LNCAP (cell line): Measurements from ENCODE around the gene C16orf87.
A peak's percentile ranks its signal among the peaks of the same experiment; 100 is the strongest.

Source experiments
- TF ChIP-seq, protein P1 (sequence below): fragments of 450-650 bp; IDR thresholded peaks from 2 replicates; pipeline ENCODE4 v1.5.1; 2017; ENCODE audit warnings: mild to moderate bottlenecking

Gene C16orf87

DNA sequence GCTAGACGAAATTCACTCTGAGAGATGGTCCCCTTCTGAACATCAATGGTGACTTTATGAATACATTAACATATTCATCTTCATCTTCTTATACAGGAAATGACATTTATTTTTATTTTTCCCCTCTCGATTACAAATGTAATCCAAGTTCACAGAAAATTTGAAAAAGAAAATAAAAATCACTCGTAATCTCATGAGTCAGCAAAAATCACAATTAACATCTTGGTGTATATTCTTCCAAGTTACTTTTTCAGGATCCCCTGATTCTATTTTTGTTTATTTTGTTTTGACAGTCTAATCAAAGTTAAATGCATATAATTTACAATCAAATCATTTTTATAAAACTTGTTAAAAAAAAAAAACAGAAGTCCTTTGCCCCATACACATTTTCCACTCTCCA, 27.6 kb downstream of the C16orf87 start:
- TF ChIP-seq, protein P1, sequence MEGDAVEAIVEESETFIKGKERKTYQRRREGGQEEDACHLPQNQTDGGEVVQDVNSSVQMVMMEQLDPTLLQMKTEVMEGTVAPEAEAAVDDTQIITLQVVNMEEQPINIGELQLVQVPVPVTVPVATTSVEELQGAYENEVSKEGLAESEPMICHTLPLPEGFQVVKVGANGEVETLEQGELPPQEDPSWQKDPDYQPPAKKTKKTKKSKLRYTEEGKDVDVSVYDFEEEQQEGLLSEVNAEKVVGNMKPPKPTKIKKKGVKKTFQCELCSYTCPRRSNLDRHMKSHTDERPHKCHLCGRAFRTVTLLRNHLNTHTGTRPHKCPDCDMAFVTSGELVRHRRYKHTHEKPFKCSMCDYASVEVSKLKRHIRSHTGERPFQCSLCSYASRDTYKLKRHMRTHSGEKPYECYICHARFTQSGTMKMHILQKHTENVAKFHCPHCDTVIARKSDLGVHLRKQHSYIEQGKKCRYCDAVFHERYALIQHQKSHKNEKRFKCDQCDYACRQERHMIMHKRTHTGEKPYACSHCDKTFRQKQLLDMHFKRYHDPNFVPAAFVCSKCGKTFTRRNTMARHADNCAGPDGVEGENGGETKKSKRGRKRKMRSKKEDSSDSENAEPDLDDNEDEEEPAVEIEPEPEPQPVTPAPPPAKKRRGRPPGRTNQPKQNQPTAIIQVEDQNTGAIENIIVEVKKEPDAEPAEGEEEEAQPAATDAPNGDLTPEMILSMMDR, result no peak

DNA sequence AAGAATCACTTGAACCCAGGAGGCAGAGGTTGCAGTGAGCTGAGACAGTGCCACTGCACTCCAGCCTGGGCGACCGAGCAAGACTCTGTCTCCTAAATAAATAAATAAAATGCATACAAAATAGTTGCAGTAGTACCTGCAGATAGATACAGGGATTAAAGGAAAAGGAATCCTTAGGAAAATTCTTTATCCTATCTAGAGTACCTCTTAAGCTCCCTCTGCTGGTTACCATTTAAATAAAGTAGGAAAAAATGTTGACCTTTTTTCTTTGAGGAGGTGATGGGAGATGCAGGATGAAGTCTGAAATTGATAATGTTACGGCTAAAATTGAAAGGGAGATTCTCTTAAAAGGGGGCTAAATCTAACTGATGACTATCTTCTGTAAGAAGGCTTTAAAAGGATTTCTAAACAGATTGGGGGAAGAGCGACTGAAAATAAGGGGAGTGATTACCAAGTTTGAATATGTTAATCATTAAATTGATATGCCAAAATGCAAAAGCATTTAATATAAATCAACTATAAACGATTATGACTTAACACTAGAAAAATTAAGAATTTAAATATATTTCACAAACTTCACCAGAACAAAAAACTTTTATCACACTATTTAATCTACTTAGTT, 29.4 kb downstream of the C16orf87 start:
- TF ChIP-seq, protein P1, result peak; percentile 55; the same call in 1 of the 2 replicates

- TF ChIP-seq, protein P1, result no peak
These were observed 30.5 kb downstream of the C16orf87 start for GRCh38 chr16:46800494-46800893.

DNA sequence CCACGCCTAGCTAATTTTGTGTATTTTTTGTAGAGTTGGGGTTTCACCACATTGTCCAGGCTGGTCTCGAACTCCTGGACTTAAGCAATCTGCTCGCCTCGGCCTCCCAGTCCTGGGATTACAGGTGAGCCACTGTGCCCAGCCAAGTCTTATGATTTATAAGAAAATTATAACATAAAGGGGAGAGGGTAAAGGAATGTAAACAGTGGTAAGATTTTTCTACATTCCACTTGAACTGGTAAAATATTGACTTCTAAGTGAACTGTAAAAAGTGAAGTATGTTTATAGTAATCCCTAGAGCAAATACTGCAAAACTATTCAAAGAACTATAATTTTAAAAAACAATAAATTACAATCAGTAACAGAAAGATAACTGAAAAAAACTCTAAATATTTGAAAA, 33.5 kb downstream of the C16orf87 start:
- TF ChIP-seq, protein P1, result no peak

- TF ChIP-seq, protein P1, result no peak
These were observed 34.2 kb downstream of the C16orf87 start for GRCh38 chr16:46796764-46797269.

GRCh38 chr16:46793841-46794240, 37.1 kb downstream of the C16orf87 start:
- TF ChIP-seq, protein P1, result no peak

DNA sequence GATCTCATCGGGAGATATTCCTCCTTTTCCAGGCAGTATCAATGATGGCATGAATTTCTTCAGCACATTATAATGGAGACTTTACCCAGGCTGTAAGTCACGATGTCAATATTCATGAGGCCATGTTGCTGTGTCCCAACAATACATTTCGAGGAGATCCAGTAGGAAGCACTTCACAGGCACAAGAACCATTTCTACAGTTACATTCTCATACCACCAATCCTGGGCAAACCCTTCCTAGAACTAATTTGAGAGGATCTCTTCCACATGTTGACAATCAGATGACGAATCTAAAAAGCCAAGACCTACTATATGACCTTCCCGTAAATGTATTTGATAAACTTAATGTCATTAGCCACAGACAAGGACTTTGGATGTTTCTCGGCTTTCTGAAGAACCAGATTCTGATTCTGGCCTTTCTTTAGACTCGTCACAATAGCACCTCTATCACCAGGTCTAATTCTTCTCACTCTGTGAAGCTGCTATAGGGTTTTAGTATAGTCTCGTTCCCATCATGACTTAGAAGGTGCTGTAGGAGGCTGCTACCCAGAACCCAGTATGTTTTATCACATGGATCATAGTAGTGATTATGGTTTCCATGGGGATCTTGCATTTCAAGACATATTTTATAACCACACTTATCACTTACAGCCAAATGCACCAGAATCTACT, 40.2 kb downstream of the C16orf87 start:
- TF ChIP-seq, protein P1, result no peak
